Nephron (organoid): ENCODE measurements around the gene NINL.
"Not testable (repeated sequence)": the region's sequence is repeated elsewhere in the genome, so short reads cannot be mapped to it uniquely, and the experiment has no call there.

Experiments
- H3K27ac Mint-ChIP-seq, 3 experiments: 2 replicates each; pipeline ENCODE4 v1.8.0; 2020; ENCODE audit warnings: mixed read lengths in 3 of 3, mild to moderate bottlenecking in 2 of 3, moderate library complexity in 1 of 3
- H3K27me3 Mint-ChIP-seq: 2 replicates; pipeline ENCODE4 v1.8.0; 2021; ENCODE audit warnings: low read depth, mild to moderate bottlenecking, moderate library complexity, mixed read lengths
- H3K36me3 Mint-ChIP-seq: 2 replicates; pipeline ENCODE4 v1.8.0; 2020; ENCODE audit warnings: low read depth, mixed read lengths
- H3K4me1 Mint-ChIP-seq: 2 replicates; pipeline ENCODE4 v1.8.0; 2020; ENCODE audit warnings: mixed read lengths
- H3K4me3 Mint-ChIP-seq, 3 experiments: 2 replicates each; pipeline ENCODE4 v1.8.0; 2020; ENCODE audit warnings: mild to moderate bottlenecking in 3 of 3, mixed read lengths in 3 of 3, moderate library complexity in 2 of 3
- H3K9me3 Mint-ChIP-seq: 2 replicates; pipeline ENCODE4 v1.8.0; 2020; ENCODE audit warnings: mixed read lengths
- TF ChIP-seq, protein P1 (sequence below), 3 experiments: fragments of 200-600 bp; sonication (generic); IDR thresholded peaks; one replicate each; pipeline ENCODE4 v1.5.0; 2021; ENCODE audit warnings: antibody characterized with exemption in 3 of 3; ENCODE audit not compliant: unreplicated experiment in 3 of 3

Gene NINL

DNA sequence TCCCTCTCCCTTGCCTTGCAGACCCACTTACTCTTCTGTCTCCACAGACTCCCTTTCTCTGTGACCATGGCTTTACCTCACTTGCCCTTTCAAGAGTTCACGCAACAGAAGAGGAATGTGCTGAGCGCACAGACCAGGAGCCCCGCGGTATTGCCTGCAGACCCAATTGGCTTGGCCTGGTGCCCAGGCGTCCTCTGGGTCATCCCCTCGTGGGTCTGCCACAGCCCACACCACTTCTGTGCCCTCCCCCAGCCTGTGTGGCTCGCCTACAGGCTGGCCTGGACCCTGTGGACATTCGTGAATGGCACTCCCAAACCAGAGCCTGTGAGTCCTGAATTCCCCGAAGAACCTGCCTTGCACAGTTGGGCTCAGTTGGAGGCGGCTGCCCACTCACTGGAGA, 15.3 kb upstream of the NINL start:
- Mint-ChIP-seq H3K4me3 (no peak overlapping the region), H3K27me3 (no peaks in the 10 kb centered on the region), H3K36me3 (no peaks in the 10 kb centered on the region), H3K9me3 (no peaks in the 10 kb centered on the region), H3K27ac (peak overlapping the region in 1 of 3 experiments; percentile 61), H3K4me1 (peaks cover 6% of the 10 kb centered on the region)
- TF ChIP-seq, protein P1, sequence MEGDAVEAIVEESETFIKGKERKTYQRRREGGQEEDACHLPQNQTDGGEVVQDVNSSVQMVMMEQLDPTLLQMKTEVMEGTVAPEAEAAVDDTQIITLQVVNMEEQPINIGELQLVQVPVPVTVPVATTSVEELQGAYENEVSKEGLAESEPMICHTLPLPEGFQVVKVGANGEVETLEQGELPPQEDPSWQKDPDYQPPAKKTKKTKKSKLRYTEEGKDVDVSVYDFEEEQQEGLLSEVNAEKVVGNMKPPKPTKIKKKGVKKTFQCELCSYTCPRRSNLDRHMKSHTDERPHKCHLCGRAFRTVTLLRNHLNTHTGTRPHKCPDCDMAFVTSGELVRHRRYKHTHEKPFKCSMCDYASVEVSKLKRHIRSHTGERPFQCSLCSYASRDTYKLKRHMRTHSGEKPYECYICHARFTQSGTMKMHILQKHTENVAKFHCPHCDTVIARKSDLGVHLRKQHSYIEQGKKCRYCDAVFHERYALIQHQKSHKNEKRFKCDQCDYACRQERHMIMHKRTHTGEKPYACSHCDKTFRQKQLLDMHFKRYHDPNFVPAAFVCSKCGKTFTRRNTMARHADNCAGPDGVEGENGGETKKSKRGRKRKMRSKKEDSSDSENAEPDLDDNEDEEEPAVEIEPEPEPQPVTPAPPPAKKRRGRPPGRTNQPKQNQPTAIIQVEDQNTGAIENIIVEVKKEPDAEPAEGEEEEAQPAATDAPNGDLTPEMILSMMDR (IDR thresholded peaks at IDR 0.05; ENCODE audit: unreplicated experiment in 3 of 3) = no peak

DNA sequence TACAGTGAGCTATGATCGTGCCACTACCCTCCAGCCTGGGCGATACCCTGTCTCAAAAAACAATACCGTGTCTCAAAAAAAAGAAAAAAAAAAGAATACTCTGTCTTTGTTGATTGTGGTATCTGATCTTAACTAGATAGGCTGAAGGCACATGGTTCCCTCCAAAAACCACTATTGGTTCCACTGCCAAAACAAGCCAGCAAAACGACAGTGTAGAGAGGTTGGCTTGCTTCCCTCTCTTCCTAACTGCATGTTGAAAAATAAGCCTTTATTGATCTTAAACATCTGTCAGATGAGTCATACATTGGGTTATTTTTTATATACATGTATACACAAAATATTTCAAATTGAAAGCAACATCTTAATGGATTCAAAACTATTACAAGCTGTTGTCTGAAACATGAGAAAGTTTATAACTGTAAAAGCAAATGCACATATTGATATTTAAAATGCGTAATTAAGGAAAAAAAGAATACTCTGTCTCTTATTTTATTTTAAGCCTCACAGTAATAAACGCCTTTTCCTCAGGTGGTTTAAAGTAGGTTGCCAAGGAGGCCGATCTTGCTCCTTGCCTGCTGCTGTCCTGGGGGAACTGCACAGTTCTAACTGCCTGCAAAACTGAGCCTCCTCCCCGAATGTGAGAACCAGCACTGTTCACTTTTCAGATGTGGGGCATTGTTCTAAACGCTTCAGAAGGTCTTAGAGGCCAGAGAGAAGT, 7.0 kb upstream of the NINL start:
- Mint-ChIP-seq H3K36me3 (no peaks in the 10 kb centered on the region), H3K27ac (no peak overlapping the region), H3K27me3 (no peaks in the 10 kb centered on the region), H3K4me1 (no peaks in the 10 kb centered on the region), H3K9me3 (no peaks in the 10 kb centered on the region), H3K4me3 (no peak overlapping the region)
- TF ChIP-seq, protein P1 (IDR thresholded peaks at IDR 0.05; ENCODE audit: unreplicated experiment in 3 of 3) = no peak

DNA sequence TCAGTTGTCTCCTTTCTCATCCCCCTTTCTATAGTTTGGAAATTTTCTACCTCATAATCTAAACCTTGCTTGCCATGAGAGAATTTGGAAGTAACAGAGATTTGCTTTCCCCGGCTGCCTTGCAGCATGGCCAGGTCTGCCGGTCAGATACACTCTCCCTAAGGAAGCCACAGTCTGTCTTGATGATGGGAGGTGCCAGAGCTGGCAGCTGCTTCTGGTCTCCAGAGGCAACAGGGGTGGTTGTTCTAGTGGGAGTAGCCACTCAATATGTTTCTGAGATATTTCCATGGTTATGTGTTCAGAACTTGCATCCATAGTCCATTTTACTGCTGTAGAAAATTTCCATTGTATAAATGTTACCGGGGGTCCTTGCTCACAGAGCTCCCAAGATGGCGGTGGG, 5.4 kb upstream of the NINL start:
- H3K4me1 Mint-ChIP-seq, H3K36me3 Mint-ChIP-seq, H3K27me3 Mint-ChIP-seq, H3K9me3 Mint-ChIP-seq: not testable (repeated sequence)
- H3K27ac Mint-ChIP-seq = peak overlapping the region in 1 of 3 experiments; percentile 6
- peak overlapping the region in 1 of 3 experiments; percentile 4 for H3K4me3 Mint-ChIP-seq

DNA sequence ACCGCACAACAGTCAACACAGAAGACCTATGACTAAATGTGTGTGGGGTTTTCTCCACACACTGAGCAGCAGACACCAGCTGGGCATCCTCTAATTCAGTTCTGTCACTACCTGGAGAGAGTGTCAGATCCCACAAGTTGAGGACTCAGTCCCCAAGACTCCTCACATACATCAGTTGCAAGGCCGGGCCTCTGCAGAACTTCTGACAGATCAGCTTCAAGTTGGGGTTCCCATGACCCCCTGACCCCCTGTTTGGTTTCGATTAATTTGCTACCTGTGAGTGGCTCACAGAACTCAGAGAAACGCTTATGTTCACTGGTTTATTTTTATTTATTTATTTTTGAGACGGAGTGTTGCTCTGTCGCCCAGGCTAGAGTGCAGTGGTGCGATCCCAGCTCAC, 3.2 kb upstream of the NINL start:
- Mint-ChIP-seq H3K4me3 (peak overlapping the region in 1 of 3 experiments; percentile 48), H3K27ac (no peak overlapping the region), H3K9me3 (no peaks in the 10 kb centered on the region), H3K36me3 (peaks cover 3% of the 10 kb centered on the region), H3K27me3 (no peaks in the 10 kb centered on the region), H3K4me1 (peaks cover 9% of the 10 kb centered on the region)
- TF ChIP-seq, protein P1 (IDR thresholded peaks at IDR 0.05; ENCODE audit: unreplicated experiment in 3 of 3) = no peak

DNA sequence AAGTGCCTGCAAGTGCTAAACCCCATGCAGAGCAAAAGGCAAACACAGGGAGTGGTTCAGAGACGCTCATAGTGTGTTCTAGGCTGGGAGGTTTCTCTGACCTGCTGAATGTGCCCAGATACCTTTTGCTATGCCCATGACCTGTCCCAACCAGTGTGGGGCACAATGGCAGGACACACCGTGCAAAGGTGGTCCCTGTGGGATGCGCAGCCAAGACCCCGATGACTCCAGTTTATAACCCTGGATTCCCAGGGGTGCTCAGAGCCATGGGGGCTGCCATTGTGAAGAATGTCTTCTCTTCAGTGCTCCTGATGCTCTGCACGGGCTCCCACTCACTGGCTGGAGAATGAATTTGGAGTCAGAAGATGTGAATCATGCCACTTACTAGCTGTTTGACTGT, 2.2 kb upstream of the NINL start:
- peak overlapping the region in 1 of 3 experiments; percentile 5 for H3K27ac Mint-ChIP-seq

DNA sequence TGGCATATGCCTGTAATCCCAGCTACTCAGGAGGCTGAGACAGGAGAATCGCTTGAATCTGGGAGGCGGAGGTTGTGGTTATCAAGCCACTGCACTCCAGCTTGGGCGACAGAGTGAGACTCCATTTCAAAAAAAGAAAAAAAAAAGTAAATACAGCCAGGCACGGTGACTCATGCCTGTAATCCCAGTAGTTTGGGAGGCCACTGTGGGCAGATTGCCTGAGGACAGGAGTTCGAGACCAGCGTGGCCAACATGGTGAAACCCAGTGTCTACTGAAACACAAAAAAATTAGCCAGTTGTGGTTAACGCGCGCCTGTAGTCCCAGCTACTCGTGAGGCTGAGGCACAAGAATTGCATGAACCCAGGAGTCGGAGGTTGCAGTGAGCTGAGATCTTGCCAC, 1.5 kb upstream of the NINL start:
- Mint-ChIP-seq H3K4me3 (no peak overlapping the region), H3K4me1 (peaks cover 22% of the 10 kb centered on the region), H3K9me3 (no peaks in the 10 kb centered on the region), H3K27ac (peak overlapping the region in 1 of 3 experiments; percentile 5), H3K36me3 (peaks cover 9% of the 10 kb centered on the region), H3K27me3 (no peaks in the 10 kb centered on the region)
- TF ChIP-seq, protein P1 (IDR thresholded peaks at IDR 0.05; ENCODE audit: unreplicated experiment in 3 of 3) = no peak

More for the DNA sequence above, 2.2 kb upstream of the NINL start:
- H3K9me3 Mint-ChIP-seq = no peaks in the 10 kb centered on the region
- TF ChIP-seq, protein P1 (IDR thresholded peaks at IDR 0.05; ENCODE audit: unreplicated experiment in 3 of 3) = no peak
- peaks cover 9% of the 10 kb centered on the region for H3K36me3 Mint-ChIP-seq
- H3K4me1 Mint-ChIP-seq = peaks cover 18% of the 10 kb centered on the region
- peak overlapping the region in 1 of 3 experiments; percentile 3 for H3K4me3 Mint-ChIP-seq
- no peaks in the 10 kb centered on the region for H3K27me3 Mint-ChIP-seq

DNA sequence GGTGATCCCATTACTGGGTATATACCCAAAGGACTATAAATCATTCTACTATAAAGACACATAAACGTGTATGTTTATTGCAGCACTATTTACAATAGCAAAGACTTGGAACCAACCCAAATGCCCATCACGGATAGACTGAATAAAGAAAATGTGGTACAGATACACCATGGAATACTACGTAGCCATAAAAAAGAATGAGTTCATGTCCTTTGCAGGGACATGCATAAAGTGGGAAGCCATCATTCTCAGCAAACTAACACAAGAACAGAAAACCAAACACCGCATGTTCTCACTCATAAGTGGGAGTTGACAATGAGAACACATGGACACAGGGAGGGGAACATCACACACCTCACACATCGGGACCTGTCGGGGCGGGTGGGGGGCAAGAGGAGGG, 1.7 kb downstream of the NINL start:
- peak overlapping the region; percentile 88 to 92 (median 91) for H3K4me3 Mint-ChIP-seq
- not testable (repeated sequence) for H3K9me3 Mint-ChIP-seq, H3K27me3 Mint-ChIP-seq
- H3K36me3 Mint-ChIP-seq = peaks cover 20% of the 10 kb centered on the region
- H3K27ac Mint-ChIP-seq = peak overlapping the region; percentile 73 to 89 (median 80)
- peaks cover 37% of the 10 kb centered on the region for H3K4me1 Mint-ChIP-seq
